K562 (cell line): Measurements from ENCODE around the gene HEPHL1. TPM values are rescaled to one million over a fixed set of nuclear protein-coding genes. Genes with fewer than 3 reads are reported as not detected.

Experiments
- BRCA1 ChIP-seq, 2 experiments: fragments of 450-650 bp in 1 of 2; sonication (generic) in 1 of 2; formaldehyde crosslinking in 1 of 2; IDR thresholded peaks; 2 replicates each; pipeline versions ENCODE4 v1.5.0 to v1.6.1; 2017 to 2020; ENCODE audit warnings: mild to moderate bottlenecking in 1 of 2, missing genetic modification reagents in 1 of 2
- E2F4 ChIP-seq: sonication (generic); formaldehyde crosslinking; IDR thresholded peaks from 2 replicates; pipeline ENCODE4 v1.8.0; 2022; ENCODE audit warnings: mild to moderate bottlenecking, low read depth, missing genetic modification reagents
- MNT ChIP-seq, 2 experiments: fragments of 450-650 bp; conservative IDR thresholded peaks; 2 replicates each; pipeline ENCODE4 v1.6.1; 2017; ENCODE audit warnings: mild to moderate bottlenecking in 2 of 2, moderate library complexity in 2 of 2
- NFYB ChIP-seq: IDR thresholded peaks from 2 replicates; pipeline ENCODE4 v1.6.1; 2011; ENCODE audit warnings: mild to moderate bottlenecking, moderate library complexity; ENCODE audit not compliant: insufficient read length; ENCODE audit errors: extremely low read depth
- RBFOX2 ChIP-seq: fragments of 200-400 bp; formaldehyde crosslinking; IDR thresholded peaks from 2 replicates; pipeline ENCODE4 v1.6.1; 2017; ENCODE audit warnings: low read depth, mild to moderate bottlenecking, low read length, moderate library complexity
- ZBTB34 ChIP-seq: fragments of 250-450 bp; sonication (Bioruptor Pico); IDR thresholded peaks from 2 replicates; pipeline ENCODE4 v1.8.0; 2021; ENCODE audit warnings: mild to moderate bottlenecking, moderate library complexity
- ZNF134 ChIP-seq: fragments of 250-450 bp; sonication (Bioruptor Pico); conservative IDR thresholded peaks from 2 replicates; pipeline ENCODE4 v1.4.0; 2020
- ZNF212 ChIP-seq: fragments of 450-650 bp; formaldehyde crosslinking; IDR thresholded peaks from 2 replicates; pipeline ENCODE4 v1.4.0; 2020; ENCODE audit warnings: mild to moderate bottlenecking
- ZNF407 ChIP-seq: fragments of 450-650 bp; IDR thresholded peaks from 2 replicates; pipeline ENCODE4 v1.6.1; 2016; ENCODE audit warnings: low read depth
- polyA plus RNA-seq, 8 experiments: library from polyadenylated mRNA; depleted of rRNA in 4 of 8; stranded (reverse) in 5 of 8; unstranded in 3 of 8; fragments of >200 nt; fragmentation: Nextera tagmentation in 2 of 8; fragmentation: Illumina TruSeq in 1 of 8; extraction: Ambion mirVana in 2 of 8; extraction: Trizol in 1 of 8; gene quantifications; 2 replicates each; pipeline versions ENCODE4 v1.2.1 to v1.2.3, GENCODE V29; 2011 to 2014; ENCODE audit warnings: inconsistent platforms in 1 of 8, missing spikeins in 1 of 8
- total RNA-seq, 7 experiments: library from RNA; depleted of rRNA in 6 of 7; stranded (reverse); fragments of >200 nt in 6 of 7; fragmentation: Illumina TruSeq in 2 of 7; extraction: Trizol in 2 of 7; gene quantifications; 2 replicates each; pipeline versions ENCODE4 v1.2.1 to v1.2.3, GENCODE V29; 2011 to 2021; ENCODE audit warnings: low replicate concordance in 1 of 7
- TF ChIP-seq, protein P1 (sequence below): fragments of 250-450 bp; sonication (Bioruptor Pico); IDR thresholded peaks from 2 replicates; pipeline ENCODE4 v1.8.0; 2022; ENCODE audit warnings: moderate library complexity, mild to moderate bottlenecking, inconsistent platforms

HEPHL1 gene
- total and polyA plus RNA-seq, 9 of the 15 experiments (the other 6 are each of a cell fraction or from before 2014, with no cell fraction given) = 0.01 TPM; not detected in 8

- no peak for TF ChIP-seq NFYB
- no peak for TF ChIP-seq BRCA1 (IDR thresholded peaks at IDR 0.05)
- no peak for TF ChIP-seq BRCA1 (CRISPR knock-in tag; IDR thresholded peaks at IDR 0.05)
- TF ChIP-seq, protein P1, sequence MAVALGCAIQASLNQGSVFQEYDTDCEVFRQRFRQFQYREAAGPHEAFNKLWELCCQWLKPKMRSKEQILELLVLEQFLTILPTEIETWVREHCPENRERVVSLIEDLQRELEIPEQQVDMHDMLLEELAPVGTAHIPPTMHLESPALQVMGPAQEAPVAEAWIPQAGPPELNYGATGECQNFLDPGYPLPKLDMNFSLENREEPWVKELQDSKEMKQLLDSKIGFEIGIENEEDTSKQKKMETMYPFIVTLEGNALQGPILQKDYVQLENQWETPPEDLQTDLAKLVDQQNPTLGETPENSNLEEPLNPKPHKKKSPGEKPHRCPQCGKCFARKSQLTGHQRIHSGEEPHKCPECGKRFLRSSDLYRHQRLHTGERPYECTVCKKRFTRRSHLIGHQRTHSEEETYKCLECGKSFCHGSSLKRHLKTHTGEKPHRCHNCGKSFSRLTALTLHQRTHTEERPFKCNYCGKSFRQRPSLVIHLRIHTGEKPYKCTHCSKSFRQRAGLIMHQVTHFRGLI = no peak
- TF ChIP-seq RBFOX2 = no peak
- TF ChIP-seq ZNF212 = no peak
- TF ChIP-seq E2F4 = no peak
- TF ChIP-seq MNT (conservative IDR thresholded peaks at IDR 0.05) = no peak; a peak in 1 of 4 replicates
- no peak for TF ChIP-seq ZBTB34 (CRISPR knock-in tag)
- TF ChIP-seq ZNF407 = no peak
- TF ChIP-seq ZNF134 (CRISPR knock-in tag) = no peak
Observed at GRCh38 chr11:94151903-94152677, 130.9 kb downstream of the HEPHL1 start (continued).
